HEK293 (cell line): ENCODE results near the gene NCAPG2.

ENCODE experiments used
- CTCF ChIP-seq: fragments of 450-650 bp; formaldehyde crosslinking; IDR thresholded peaks from 2 replicates; pipeline ENCODE4 v1.5.1; 2016; ENCODE audit warnings: missing biosample characterization, missing genetic modification characterization
- HOXA7 ChIP-seq: sonication (generic); formaldehyde crosslinking; IDR thresholded peaks from 2 replicates; pipeline ENCODE4 v1.8.1; 2022; ENCODE audit warnings: missing genetic modification reagents, borderline replicate concordance
- MEIS1 ChIP-seq: sonication (generic); formaldehyde crosslinking; IDR thresholded peaks from 2 replicates; pipeline ENCODE4 v1.8.1; 2022; ENCODE audit warnings: missing genetic modification reagents, mild to moderate bottlenecking, borderline replicate concordance
- ZBTB1 ChIP-seq: fragments of 450-650 bp; formaldehyde crosslinking; IDR thresholded peaks from 2 replicates; pipeline ENCODE4 v1.5.1; 2016; ENCODE audit warnings: missing biosample characterization, missing genetic modification characterization
- ZNF48 ChIP-seq: fragments of 450-650 bp; formaldehyde crosslinking; IDR thresholded peaks from 2 replicates; pipeline ENCODE4 v1.5.1; 2016; ENCODE audit warnings: missing biosample characterization, missing genetic modification characterization
- ZNF704 ChIP-seq: fragments of 450-650 bp; formaldehyde crosslinking; IDR thresholded peaks from 2 replicates; pipeline ENCODE4 v1.5.1; 2016; ENCODE audit warnings: missing biosample characterization, missing genetic modification characterization

DNA sequence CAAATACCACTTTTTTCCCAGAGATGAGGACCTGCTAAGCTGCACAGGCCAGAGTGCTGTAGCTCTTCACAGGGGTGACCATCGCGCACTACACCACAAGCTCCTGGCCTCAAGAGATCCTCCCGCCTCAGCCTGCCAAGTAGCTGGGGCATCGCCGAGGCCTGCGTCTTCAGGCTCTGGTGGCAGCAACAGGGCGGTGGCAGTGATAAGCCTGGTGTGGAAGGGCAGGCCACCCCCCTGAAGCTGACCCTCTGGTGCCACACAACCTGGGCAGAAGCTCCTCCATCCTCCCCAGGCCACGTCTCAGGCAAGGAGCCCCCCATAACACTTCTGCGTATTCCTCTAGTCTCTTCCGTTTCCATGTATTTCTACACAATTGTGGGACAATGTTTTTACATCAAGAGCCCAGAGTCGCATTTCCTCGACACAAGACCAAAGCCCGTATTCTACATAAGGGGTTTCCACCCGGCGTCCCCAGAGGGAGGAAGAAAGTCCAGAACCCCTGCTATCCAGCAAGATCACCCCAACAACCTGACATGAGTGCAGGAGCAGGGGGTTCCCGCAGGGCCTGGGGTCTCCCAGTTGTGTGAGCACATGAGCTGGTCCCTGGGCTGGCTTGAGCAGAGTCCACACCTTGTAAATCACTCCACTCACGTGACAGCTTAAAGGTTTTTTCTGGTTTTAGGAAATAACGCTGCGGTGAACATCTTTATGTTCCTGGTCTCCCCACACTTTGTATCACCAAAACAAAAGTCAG, 37.6 kb upstream of the NCAPG2 start:
- TF ChIP-seq ZBTB1 (no peak), ZNF704 (tag by site-specific recombination) (no peak), MEIS1 (CRISPR knock-in tag) (no peak), CTCF (tag by site-specific recombination) (no peak), HOXA7 (CRISPR knock-in tag) (no peak), ZNF48 (tag by site-specific recombination) (no peak)
